Stimulated activated memory B cell treated with anti-CD40 and anti-IgM and Interleukin-4, amounts not matched to agents 10 μg/mL and 1 μg/mL and 100 μg/mL, for 72 hours (primary cell): ENCODE results near the gene FLNA.

ENCODE experiments used
- ATAC-seq: fragments of 150-1000 bp; cut with Tn5 transposase; 2 replicates; pipeline ENCODE4 v1.10.0; 2021
- H3K27ac Mint-ChIP-seq: one replicate; pipeline ENCODE4 v1.8.0; 2022; ENCODE audit warnings: mild to moderate bottlenecking, mixed read lengths
- H3K27me3 Mint-ChIP-seq: one replicate; pipeline ENCODE4 v1.8.0; 2022; ENCODE audit warnings: mixed read lengths
- H3K36me3 Mint-ChIP-seq: one replicate; pipeline ENCODE4 v1.8.0; 2022; ENCODE audit warnings: mixed read lengths
- H3K4me1 Mint-ChIP-seq: one replicate; pipeline ENCODE4 v1.8.0; 2022; ENCODE audit warnings: mixed read lengths
- H3K4me3 Mint-ChIP-seq: one replicate; pipeline ENCODE4 v1.8.0; 2022; ENCODE audit warnings: mild to moderate bottlenecking, moderate library complexity, mixed read lengths
- H3K9me3 Mint-ChIP-seq: one replicate; pipeline ENCODE4 v1.8.0; 2022; ENCODE audit warnings: mixed read lengths

Gene FLNA

DNA sequence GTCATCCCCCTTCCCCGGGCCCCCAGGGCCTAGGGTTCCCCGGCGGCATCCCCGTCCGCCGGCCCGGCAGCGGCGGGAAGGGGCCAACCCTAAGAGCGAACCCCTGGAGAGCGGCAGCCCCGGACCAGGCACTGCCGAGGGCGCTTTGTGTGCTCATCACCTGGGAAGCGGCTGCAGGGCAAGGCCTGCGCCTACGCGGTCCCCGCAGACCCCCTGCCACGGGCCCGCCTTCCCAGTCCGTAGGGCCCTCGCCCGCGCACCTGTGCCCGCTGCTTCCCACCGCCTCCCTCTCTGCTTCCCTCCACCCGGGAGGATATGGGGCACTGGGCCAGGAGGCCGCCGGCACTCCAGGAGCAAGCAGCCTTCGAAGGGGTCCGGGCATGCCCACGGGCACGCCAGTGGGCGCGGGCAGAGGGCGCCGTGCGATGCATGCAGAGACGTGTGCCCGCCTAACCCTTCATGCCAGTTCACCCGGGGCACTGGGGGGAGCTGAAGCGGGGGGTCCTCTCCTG lies 2.6 kb downstream of the FLNA start:
- Mint-ChIP-seq H3K27me3 (no peaks in the 10 kb centered on the region), H3K36me3 (peaks cover 10% of the 10 kb centered on the region), H3K27ac (peak overlapping the region; percentile 87), H3K9me3 (no peaks in the 10 kb centered on the region), H3K4me1 (peaks cover 24% of the 10 kb centered on the region), H3K4me3 (peak overlapping the region; percentile 90)
- ATAC-seq: peak; percentile 1

DNA sequence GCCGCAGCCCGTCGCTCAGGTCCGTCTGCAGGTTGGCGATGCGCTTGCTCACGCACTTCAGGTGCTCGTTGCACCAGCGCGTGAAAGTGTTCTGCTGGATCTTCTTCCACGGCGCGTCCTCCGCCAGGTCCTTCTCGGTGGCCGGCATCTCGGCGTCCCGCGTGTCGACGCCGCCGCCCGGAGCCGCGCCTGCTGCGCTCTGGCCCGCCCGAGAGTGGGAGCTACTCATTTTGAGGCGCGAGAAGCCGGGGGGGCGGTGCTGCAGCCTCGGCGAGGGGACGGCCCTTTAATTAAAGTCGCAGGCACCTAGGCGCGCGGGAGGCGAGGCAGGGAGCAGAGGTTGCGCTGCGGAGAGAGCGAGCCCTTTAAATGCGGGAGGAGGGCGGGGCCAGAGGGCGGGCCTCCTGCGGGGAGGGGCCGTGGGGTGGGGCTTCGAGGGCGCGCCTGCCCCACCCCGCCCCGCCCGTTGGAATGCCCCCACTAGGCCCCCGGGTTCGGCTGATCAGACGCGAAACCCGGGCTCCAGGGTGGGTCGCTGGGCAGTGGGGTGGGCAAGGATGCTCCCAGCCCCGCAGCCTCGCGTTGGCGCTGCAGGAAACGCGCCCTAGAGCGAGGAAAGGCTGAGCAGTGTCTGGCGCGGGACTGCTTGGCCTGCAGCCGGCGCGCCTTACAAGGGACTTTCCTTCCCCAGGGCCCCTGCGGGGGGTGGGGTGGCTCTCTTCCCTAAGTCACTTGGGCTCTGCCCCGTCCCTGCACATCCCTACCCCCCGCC lies 3.2 kb downstream of the FLNA start:
- no peaks in the 10 kb centered on the region for H3K9me3 Mint-ChIP-seq
- H3K27me3 Mint-ChIP-seq: no peaks in the 10 kb centered on the region
- peaks cover 24% of the 10 kb centered on the region for H3K4me1 Mint-ChIP-seq
- peak overlapping the region; percentile 90 for H3K4me3 Mint-ChIP-seq
- peaks cover 13% of the 10 kb centered on the region for H3K36me3 Mint-ChIP-seq
- H3K27ac Mint-ChIP-seq: peak overlapping the region; percentile 87
- ATAC-seq: peak; percentile 84

DNA sequence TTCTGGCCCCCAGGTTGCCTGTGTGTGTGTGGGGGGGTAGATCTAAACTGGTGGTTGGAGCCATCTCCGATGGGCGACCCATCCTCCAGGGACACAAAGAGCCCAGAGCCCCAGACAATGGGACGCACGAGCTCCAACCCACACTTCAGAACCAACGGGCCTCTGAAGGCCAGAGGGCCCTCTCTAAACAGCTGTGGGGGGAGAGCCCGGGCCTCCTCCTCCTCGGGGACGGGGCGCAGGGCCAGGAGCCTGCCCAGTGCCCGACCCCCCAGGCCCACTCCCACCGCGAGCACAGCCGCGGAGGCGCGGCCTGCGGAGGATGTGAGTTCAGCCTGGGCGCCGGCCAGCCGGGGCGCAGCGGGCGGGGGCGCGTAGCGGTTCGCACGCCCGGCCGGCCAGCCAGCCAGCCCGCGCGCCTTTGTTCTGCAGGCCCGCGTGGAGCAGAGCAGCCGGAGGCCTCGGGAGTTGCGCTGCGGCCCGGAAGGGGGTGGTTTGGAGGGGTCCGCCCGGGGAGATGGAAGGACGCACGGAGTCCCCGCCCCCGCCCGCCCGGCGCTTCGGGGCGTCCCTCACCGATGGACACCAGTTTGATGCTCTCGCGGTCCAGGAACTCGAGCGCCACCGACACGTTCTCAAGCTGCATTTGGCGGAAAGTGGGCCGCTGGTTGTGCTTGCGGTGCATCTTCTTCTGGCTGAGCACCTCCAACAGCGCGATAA lies 4.0 kb downstream of the FLNA start:
- H3K4me3 Mint-ChIP-seq: peak overlapping the region; percentile 90
- peaks cover 24% of the 10 kb centered on the region for H3K4me1 Mint-ChIP-seq
- H3K36me3 Mint-ChIP-seq: peaks cover 18% of the 10 kb centered on the region

DNA sequence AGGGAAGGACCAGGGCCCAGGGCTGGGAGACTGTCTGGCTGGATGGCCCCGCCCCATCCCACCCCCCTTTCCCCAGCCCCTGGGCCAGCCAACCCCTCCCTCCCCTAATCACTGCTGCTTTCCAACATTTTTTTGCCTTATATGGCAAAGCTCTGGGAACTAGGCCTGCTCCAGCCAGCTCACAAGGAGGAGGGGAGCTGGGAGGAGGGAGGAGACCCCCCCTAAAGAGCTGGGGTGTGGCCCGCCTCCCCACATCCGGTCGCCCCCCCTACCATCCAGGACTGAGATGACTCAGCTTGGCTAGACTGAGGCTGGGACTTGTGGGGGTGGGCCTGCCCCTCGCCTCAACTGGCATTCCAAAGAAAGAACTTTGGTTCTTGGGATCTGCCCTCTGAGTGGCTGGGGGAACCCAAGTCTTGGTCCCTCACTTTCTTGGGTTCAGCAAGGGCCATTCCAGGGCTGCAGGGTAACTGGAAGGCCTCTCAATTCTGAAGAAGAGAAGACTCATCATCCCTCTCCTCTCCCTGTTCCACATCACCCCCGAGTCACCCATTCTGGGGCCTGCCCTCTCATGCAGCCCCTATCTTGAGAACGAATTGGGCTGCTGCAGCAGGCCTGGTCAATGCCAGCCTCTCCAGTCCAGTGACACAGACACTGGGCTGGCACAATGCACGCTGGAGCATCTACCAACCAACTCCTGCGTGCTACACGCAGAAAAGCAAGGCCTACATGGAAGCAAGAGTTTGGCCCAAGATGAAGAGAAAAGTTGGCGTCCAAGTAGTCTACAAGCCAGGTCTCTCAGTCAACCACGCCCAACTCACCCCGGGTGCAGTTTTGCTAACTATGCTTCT lies 4.8 kb downstream of the FLNA start:
- no peaks in the 10 kb centered on the region for H3K27me3 Mint-ChIP-seq
- peak; percentile 34 for ATAC-seq
- H3K36me3 Mint-ChIP-seq: peaks cover 22% of the 10 kb centered on the region
- H3K4me1 Mint-ChIP-seq: peaks cover 18% of the 10 kb centered on the region
- no peaks in the 10 kb centered on the region for H3K9me3 Mint-ChIP-seq
- peak overlapping the region; percentile 87 for H3K27ac Mint-ChIP-seq
- peak overlapping the region; percentile 90 for H3K4me3 Mint-ChIP-seq

More for the DNA sequence above, 4.0 kb downstream of the FLNA start:
- Mint-ChIP-seq H3K27me3 (no peaks in the 10 kb centered on the region), H3K27ac (peak overlapping the region; percentile 87), H3K9me3 (no peaks in the 10 kb centered on the region)
- no peak for ATAC-seq

DNA sequence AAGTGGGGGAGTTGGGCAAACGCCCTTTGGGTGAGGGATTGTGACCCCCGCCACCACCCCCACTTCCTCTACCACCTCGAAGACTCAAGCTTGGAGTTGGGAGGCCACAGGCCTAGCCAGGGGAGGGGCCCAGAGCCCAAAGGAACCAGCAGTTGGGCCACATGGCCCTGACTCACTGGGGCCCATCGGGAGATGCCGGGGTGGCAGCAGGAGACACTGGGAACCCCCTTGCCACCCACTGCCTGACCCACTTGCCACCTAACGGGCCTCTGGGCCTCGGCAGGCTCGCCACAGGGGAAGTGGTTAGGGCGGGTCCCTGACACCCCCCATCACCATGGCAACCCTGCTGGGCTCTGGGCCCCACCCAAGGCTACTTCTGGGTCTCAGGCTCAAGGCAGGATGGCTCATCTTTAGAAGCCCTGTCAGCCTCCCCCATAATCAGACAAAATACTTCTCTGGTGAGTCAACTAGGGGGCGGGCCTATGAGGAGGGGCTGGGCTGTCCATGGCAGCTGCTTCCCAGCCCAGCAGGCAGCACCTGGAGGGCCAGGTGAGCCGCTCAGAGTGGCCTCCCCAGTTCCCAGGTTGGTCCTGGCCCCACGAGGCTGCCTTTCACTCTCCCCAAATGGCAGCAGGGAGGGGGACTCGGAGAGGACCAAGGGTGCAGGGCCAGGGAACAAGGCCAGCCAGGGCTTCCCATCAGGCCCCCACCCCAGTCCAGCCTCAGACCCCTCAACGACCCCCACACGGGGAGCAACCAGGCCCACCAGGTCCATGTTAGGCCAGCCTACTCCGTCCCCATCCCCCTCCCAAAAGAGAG lies 5.6 kb downstream of the FLNA start:
- Mint-ChIP-seq H3K4me1 (peaks cover 18% of the 10 kb centered on the region), H3K36me3 (peaks cover 26% of the 10 kb centered on the region), H3K9me3 (no peaks in the 10 kb centered on the region), H3K27me3 (no peaks in the 10 kb centered on the region), H3K27ac (peak overlapping the region; percentile 87), H3K4me3 (peak overlapping the region; percentile 90)
- peak; percentile 79 for ATAC-seq

DNA sequence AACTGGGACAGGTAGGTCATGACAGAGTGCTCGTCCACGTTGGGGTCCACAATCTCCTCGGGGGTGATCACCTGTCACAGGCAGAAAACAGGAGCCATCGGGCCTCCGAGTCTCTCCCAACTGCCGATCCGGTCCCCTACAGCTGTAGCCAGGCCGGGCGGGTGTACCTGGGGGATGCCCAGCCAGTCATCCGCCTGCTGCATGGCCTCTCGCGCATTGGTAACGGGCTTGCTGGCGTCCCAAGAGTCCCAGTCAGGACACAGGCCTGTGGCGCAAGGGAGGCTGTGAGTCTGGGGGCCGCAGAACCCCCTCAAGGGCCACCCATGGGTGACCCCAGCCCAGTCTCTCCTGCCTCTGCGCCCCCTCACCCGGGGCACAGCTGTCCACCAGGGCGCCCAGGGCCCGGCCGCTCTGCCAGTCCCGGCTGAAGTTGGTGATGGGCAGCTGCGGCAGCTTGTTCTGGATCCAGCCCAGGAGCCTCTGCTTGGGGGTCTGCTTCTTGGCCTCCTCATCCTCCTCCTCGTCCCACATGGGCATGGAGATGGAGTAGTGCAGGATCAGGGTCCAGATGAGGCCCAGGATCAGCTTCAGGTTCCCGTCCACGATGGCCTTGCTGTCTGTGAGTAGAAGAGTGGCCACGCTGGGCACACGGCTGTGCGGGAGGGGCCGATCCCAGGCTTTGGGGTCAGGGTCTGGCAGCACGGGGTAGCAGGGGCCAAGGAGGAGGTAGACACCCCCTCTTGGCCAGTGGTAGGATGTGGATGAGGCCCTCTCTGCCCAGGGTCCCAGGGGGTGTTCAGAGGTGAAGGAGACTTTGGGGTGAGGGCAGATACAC lies 6.7 kb downstream of the FLNA start:
- no peak for ATAC-seq
- peak overlapping the region; percentile 90 for H3K4me3 Mint-ChIP-seq
- H3K27me3 Mint-ChIP-seq: no peaks in the 10 kb centered on the region
- H3K27ac Mint-ChIP-seq: peak overlapping the region; percentile 87
- peaks cover 31% of the 10 kb centered on the region for H3K36me3 Mint-ChIP-seq
- H3K4me1 Mint-ChIP-seq: peaks cover 18% of the 10 kb centered on the region
- H3K9me3 Mint-ChIP-seq: no peaks in the 10 kb centered on the region

DNA sequence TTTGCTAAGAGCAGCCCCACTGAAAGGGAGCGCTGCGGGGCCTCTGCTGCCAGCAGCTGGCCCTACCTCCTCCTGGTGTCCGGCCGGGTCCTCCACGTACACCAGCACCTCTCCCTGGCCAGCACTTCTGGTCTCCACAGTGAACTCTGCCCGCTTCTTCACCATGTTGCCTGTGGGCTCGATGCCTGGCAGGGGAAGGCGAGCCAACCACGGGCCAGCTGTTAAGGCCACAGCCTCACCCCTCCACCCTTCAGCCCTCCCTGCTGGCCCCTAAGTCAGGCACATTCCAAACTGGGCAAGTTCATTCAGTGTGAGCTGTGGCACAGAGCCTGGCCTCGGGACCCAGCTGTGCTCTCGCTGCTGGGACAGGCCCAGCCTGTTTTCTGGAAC lies 7.8 kb downstream of the FLNA start:
- Mint-ChIP-seq H3K27ac (peak overlapping the region; percentile 32), H3K4me3 (no peak overlapping the region), H3K9me3 (no peaks in the 10 kb centered on the region), H3K36me3 (peaks cover 31% of the 10 kb centered on the region), H3K27me3 (no peaks in the 10 kb centered on the region), H3K4me1 (peaks cover 10% of the 10 kb centered on the region)
- ATAC-seq: no peak

DNA sequence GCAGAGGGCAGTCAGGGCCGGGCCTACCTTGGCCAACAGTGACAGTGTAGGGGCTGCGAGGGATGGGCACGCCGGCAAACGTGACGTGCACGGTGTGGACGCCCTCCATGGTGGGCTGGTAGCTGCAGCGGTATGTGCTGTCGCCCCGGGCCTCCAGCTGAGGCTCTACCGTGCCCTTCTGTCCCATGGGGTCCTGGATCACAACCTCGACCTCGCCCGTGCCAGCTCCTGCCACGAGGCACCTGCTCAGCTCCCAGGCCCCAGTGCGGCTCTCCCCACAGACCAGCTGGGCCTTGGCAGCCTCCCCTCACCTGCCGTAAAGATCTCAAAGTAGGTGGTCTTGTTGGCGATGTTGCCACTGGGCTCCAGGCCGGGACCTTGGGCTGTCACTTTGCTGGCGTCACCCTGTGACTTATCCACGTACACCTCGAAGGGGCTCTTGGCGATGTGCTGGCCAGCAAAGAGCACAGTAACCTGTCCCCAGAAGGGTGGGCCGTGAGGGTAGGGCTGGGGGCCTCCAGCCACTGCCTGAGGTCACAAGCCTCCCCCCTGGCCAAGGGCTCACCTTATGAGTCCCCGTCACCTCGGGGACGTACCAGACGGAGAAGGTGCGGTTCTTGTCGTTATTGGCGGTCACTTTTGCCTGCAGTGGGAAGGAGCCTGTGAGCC lies 8.3 kb downstream of the FLNA start:
- H3K27ac Mint-ChIP-seq: no peak overlapping the region

DNA sequence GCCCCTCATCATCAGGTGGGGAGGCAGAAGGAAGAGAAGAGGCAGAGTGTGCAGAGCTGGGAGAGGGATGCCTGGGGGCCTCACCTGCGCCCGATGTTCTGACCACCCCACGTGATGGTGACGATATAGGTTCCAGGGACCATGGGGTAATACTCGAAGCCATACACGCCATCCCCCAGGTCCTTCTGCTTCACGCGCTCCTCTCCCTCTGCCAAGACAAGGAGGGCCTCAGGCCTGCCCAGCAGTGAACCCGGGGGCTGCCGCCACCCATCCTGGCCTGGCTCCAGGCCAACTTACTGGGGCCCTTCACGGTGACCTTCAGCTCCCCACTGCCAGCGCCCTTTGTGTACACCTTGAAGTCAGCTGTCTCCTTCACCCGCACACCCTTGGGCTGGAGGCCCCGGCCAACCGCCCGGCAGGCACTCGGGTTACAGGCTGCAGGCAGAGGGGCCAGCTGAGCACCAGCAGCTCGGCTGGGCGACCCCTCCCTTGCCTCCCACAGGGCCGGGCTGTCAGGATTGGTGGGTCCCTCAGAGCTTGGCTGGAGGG lies 9.3 kb downstream of the FLNA start:
- H3K36me3 Mint-ChIP-seq: peaks cover 31% of the 10 kb centered on the region
- H3K27ac Mint-ChIP-seq: no peak overlapping the region
- no peaks in the 10 kb centered on the region for H3K9me3 Mint-ChIP-seq
- no peaks in the 10 kb centered on the region for H3K27me3 Mint-ChIP-seq
- H3K4me3 Mint-ChIP-seq: no peak overlapping the region
- no peak for ATAC-seq
- peaks cover 10% of the 10 kb centered on the region for H3K4me1 Mint-ChIP-seq

More for the DNA sequence above, 8.3 kb downstream of the FLNA start:
- Mint-ChIP-seq H3K4me1 (peaks cover 10% of the 10 kb centered on the region), H3K9me3 (no peaks in the 10 kb centered on the region), H3K36me3 (peaks cover 31% of the 10 kb centered on the region), H3K4me3 (no peak overlapping the region), H3K27me3 (no peaks in the 10 kb centered on the region)
- ATAC-seq: no peak

DNA sequence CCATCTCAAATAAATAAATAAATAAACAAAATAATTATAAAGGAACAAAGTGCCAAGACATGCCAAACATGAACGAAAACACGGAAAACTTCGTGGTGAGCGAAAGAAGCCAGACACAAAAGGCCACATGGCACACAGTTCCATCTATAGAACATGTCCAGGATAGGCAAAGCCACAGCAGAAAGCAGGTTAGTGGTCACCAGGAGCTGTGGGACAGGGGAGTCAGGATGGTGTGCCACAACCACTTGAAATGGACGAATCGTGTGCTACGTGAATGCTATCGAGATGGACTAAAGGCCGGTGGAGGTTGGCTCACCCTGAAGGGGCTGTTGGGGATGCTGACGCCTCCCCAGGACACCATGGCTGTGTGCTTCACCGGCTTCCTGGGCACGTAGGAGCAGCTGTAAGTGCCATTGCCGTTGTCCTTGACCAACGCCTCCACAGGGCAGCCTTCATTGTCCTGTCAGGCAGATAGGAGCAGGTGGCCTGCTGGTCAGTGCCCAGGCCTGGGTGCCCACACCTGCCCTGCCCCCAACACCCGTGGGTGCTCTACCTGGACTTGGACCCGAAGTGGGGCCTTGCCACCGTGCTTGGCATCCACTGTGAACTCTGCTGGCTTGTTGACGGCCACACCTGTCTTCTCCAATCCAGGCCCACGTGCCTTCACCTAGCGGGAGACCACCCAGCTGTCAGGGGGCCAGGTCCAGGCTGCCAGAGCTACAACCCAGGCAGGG lies 10.6 kb downstream of the FLNA start:
- ATAC-seq: no peak
- H3K9me3 Mint-ChIP-seq: no peaks in the 10 kb centered on the region
- H3K36me3 Mint-ChIP-seq: peaks cover 32% of the 10 kb centered on the region
- no peaks in the 10 kb centered on the region for H3K27me3 Mint-ChIP-seq
- H3K27ac Mint-ChIP-seq: no peak overlapping the region
- H3K4me1 Mint-ChIP-seq: peaks cover 11% of the 10 kb centered on the region
- no peak overlapping the region for H3K4me3 Mint-ChIP-seq

DNA sequence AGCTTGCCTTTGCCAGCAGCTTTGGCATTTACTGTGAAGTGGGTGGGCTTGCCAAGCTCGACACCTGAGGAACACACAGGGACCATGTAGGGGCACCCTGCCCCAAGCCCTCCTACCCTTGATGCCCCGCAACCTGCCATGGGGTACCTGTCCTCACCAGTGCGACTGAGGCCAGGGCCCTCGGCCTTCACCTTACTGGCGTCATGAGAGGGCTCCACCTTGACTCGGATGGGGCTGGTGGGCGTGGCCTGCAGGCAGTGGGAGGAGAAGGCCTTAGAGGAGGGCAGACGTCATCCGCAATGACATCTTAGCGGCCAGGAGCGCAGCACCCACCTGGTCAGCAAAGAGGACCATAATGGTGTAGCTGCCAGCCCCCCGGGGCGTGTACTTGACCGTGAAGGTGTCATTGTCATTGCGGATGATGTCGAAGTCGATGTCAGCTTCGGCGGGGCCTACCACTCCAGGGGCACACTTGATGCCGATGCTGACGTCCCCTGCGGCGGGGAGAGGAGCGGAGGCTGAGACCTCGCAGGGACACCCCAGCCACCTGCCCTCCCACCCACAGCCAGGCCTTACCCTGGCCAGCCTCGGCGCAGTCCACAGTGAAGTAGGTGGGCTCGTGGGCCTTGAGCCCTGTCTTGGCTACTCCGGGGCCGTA lies 12.2 kb downstream of the FLNA start:
- peaks cover 7% of the 10 kb centered on the region for H3K4me1 Mint-ChIP-seq
- H3K36me3 Mint-ChIP-seq: peaks cover 31% of the 10 kb centered on the region
- ATAC-seq: no peak
- no peak overlapping the region for H3K4me3 Mint-ChIP-seq
- no peaks in the 10 kb centered on the region for H3K27me3 Mint-ChIP-seq
- no peaks in the 10 kb centered on the region for H3K9me3 Mint-ChIP-seq
- no peak overlapping the region for H3K27ac Mint-ChIP-seq

DNA sequence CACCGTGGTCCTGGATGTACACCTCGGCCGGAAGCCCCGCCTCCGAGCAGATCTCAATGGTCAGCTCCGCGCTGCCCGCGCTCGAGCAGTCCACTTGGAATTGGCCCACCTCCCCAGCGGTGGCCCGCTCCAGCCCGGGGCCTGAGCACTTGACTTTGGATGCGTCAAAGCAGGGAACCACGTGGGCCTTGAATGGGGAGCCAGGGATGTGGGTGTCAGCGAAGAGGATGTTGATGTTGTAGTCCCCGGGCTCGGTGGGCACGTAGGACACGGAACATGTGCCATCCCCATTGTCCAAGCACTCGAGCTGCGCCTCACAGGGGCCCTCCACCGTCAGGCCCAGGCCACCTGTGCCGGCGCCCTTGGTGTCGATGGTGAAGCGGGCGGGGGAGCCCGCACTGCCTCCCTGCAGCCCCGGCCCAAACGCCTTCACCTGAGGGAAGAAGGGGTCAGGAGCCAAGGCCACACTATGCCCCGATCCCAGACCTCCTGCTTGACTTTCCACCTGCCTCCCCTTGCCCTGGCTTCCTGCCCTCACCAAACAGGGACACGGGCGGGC lies 14.2 kb downstream of the FLNA start:
- peaks cover 18% of the 10 kb centered on the region for H3K36me3 Mint-ChIP-seq
- no peaks in the 10 kb centered on the region for H3K27me3 Mint-ChIP-seq
- H3K9me3 Mint-ChIP-seq: no peaks in the 10 kb centered on the region
- no peak overlapping the region for H3K4me3 Mint-ChIP-seq
- H3K27ac Mint-ChIP-seq: no peak overlapping the region
- no peak for ATAC-seq
- peaks cover 7% of the 10 kb centered on the region for H3K4me1 Mint-ChIP-seq
